Measurements from ENCODE around the gene OR2A5. TPM values are rescaled to one million over a fixed set of nuclear protein-coding genes. Genes with fewer than 3 reads are reported as not detected.

OR2A5 gene
- total and polyA plus RNA-seq, 2 donors (not counting 1 experiment from before 2014, with no cell fraction given) = not detected

DNA sequence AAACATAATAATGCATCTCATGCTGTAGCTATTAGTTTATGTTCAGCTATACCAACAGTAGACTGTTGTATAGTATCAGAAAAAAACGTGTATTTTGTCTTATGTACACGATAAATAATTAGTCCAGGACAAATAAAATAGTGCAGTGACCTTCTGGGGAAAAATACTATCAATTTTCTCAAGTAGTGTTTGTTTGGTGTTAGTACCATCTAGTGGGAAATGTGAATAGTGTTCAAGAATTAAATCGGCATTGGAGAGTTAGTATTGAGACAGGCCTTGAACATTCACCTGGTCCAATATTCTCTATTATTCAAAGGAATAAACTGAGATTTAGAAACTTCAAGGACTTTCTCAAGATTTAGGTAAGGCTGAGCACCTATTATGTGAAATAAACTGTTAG lies 21.7 kb upstream of the OR2A5 start:
- intact Hi-C loops (cut with micrococcal nuclease) = no loop called here
- Histone ChIP-seq H3K36me3 (replicated peaks in 1 of 2; ENCODE audit: control extremely low read depth in 1 of 2, control insufficient read depth in 1 of 2, extremely low read depth in 1 of 2, insufficient read depth in 2 of 2, low read length in 1 of 2) (no peaks in the 10 kb centered on the region), H3K4me3 (ENCODE audit: control extremely low read depth in 1 of 5, extremely low read depth in 1 of 5, insufficient read depth in 1 of 5, low read depth in 2 of 5, low read length in 4 of 5) (no peak overlapping the region)

DNA sequence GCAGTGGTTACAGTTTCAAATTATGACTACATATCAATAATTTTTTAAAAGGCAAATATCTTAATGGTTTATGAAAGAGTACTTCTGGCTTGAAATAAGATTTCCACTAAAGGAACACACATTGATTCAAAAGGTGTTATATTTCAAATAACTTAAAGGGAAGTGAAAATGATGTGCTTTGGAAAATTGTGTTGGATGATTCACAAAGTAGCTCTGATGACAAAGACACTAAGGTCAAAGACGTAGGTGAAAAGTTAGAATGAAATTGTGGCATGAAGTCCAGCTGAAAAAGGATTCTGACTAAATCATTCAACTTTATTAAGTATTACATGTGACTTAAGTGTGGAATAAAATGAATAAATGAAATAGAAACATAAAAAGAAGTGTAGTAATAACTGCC lies 20.8 kb upstream of the OR2A5 start:
- no peaks in the 10 kb centered on the region for H3K4me1 Mint-ChIP-seq
- peaks cover 14% of the 10 kb centered on the region for H3K27me3 Mint-ChIP-seq
- Histone ChIP-seq H3K79me2 (ENCODE audit: control insufficient read depth, insufficient read depth, low read length) (no peaks in the 10 kb centered on the region), H3K27ac (ENCODE audit: low read length in 2 of 2) (no peak overlapping the region), H3K4me1 (ENCODE audit: control insufficient read depth in 2 of 2, insufficient read depth in 2 of 2, low read length in 2 of 2) (no peaks in the 10 kb centered on the region), H3K9ac (ENCODE audit: low read length) (no peak overlapping the region), H3K27me3 (replicated peaks in 1 of 4; ENCODE audit: control extremely low read depth in 1 of 4, control insufficient read depth in 3 of 4, insufficient read depth in 4 of 4, low read length in 3 of 4) (peaks cover 0 to 6% (median 0%) of the 10 kb centered on the region in 4 experiments), H3K9me3 (ENCODE audit: control extremely low read depth in 1 of 3, control insufficient read depth in 2 of 3, insufficient read depth in 1 of 3, low read length in 2 of 3) (no peaks in the 10 kb centered on the region), H3K4me3 (ENCODE audit: control extremely low read depth in 1 of 5, extremely low read depth in 1 of 5, insufficient read depth in 1 of 5, low read depth in 2 of 5, low read length in 4 of 5) (no peak overlapping the region), H3K36me3 (replicated peaks in 1 of 2; ENCODE audit: control extremely low read depth in 1 of 2, control insufficient read depth in 1 of 2, extremely low read depth in 1 of 2, insufficient read depth in 2 of 2, low read length in 1 of 2) (no peaks in the 10 kb centered on the region), H4K20me1 (ENCODE audit: control insufficient read depth, insufficient read depth, low read length, poor library complexity, severe bottlenecking) (no peaks in the 10 kb centered on the region), H3K4me2 (replicated peaks; ENCODE audit: low read depth, low read length, poor library complexity, severe bottlenecking) (no peak overlapping the region), H2AFZ (ENCODE audit: insufficient read depth, low read depth, low read length, poor library complexity, severe bottlenecking) (no peak overlapping the region)
- H3K4me3 Mint-ChIP-seq = no peak overlapping the region
- CTCF ChIA-PET = no interaction called here
- ATAC-seq (ENCODE audit: low read depth) (no peak), DNase-seq (no peak)
- H3K9me3 Mint-ChIP-seq (ENCODE audit: insufficient read depth) = no peaks in the 10 kb centered on the region
- TF ChIP-seq, protein P1, sequence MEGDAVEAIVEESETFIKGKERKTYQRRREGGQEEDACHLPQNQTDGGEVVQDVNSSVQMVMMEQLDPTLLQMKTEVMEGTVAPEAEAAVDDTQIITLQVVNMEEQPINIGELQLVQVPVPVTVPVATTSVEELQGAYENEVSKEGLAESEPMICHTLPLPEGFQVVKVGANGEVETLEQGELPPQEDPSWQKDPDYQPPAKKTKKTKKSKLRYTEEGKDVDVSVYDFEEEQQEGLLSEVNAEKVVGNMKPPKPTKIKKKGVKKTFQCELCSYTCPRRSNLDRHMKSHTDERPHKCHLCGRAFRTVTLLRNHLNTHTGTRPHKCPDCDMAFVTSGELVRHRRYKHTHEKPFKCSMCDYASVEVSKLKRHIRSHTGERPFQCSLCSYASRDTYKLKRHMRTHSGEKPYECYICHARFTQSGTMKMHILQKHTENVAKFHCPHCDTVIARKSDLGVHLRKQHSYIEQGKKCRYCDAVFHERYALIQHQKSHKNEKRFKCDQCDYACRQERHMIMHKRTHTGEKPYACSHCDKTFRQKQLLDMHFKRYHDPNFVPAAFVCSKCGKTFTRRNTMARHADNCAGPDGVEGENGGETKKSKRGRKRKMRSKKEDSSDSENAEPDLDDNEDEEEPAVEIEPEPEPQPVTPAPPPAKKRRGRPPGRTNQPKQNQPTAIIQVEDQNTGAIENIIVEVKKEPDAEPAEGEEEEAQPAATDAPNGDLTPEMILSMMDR (IDR thresholded peaks at IDR 0.05) = no peak
- no peak for TF ChIP-seq EZH2 (IDR thresholded peaks at IDR 0.05; ENCODE audit: borderline replicate concordance, insufficient read depth, low read depth, low read length, poor library complexity, severe bottlenecking)
- no CpG with 5 or more reads among the region's 1 CpG for WGBS (ENCODE audit: insufficient coverage)
- intact Hi-C loops (cut with micrococcal nuclease) = no loop called here
- H3K27ac Mint-ChIP-seq = no peak overlapping the region
- POLR2A ChIA-PET = no interaction called here

More for the DNA sequence above, 21.7 kb upstream of the OR2A5 start:
- H2AFZ ChIP-seq (ENCODE audit: insufficient read depth, low read depth, low read length, poor library complexity, severe bottlenecking) = no peak overlapping the region
- H3K9me3 ChIP-seq (ENCODE audit: control extremely low read depth in 1 of 3, control insufficient read depth in 2 of 3, insufficient read depth in 1 of 3, low read length in 2 of 3) = no peaks in the 10 kb centered on the region
- H3K4me1 Mint-ChIP-seq = no peaks in the 10 kb centered on the region
- no peaks in the 10 kb centered on the region for H3K79me2 ChIP-seq (ENCODE audit: control insufficient read depth, insufficient read depth, low read length)
- H3K9me3 Mint-ChIP-seq (ENCODE audit: insufficient read depth) = no peaks in the 10 kb centered on the region
- no peak overlapping the region for H3K9ac ChIP-seq (ENCODE audit: low read length)
- H4K20me1 ChIP-seq (ENCODE audit: control insufficient read depth, insufficient read depth, low read length, poor library complexity, severe bottlenecking) = no peaks in the 10 kb centered on the region
- DNase-seq = no peak
- H3K4me2 ChIP-seq (replicated peaks; ENCODE audit: low read depth, low read length, poor library complexity, severe bottlenecking) = no peak overlapping the region
- no CpG with 5 or more reads among the region's 3 CpGs for WGBS (ENCODE audit: insufficient coverage)
- H3K27ac Mint-ChIP-seq = no peak overlapping the region
- POLR2A ChIA-PET = no interaction called here
- H3K27me3 ChIP-seq (replicated peaks in 1 of 4; ENCODE audit: control extremely low read depth in 1 of 4, control insufficient read depth in 3 of 4, insufficient read depth in 4 of 4, low read length in 3 of 4) = no peaks in the 10 kb centered on the region
- ATAC-seq (ENCODE audit: low read depth) = no peak
- no peak overlapping the region for H3K4me3 Mint-ChIP-seq
- TF ChIP-seq EZH2 (IDR thresholded peaks at IDR 0.05; ENCODE audit: borderline replicate concordance, insufficient read depth, low read depth, low read length, poor library complexity, severe bottlenecking) = no peak
- peaks cover 11% of the 10 kb centered on the region for H3K27me3 Mint-ChIP-seq
- H3K27ac ChIP-seq (ENCODE audit: low read length in 2 of 2) = no peak overlapping the region
- no peaks in the 10 kb centered on the region for H3K4me1 ChIP-seq (ENCODE audit: control insufficient read depth in 2 of 2, insufficient read depth in 2 of 2, low read length in 2 of 2)
- CTCF ChIA-PET = no interaction called here
